COLO829 (cell line): Measurements from ENCODE around the gene AMACR.
"Not testable (repeated sequence)": the region's sequence is repeated elsewhere in the genome, so short reads cannot be mapped to it uniquely, and the experiment has no call there.

Source experiments
- DNase-seq: peaks from one replicate; pipeline ENCODE4 v3.0.0; 2012; ENCODE audit warnings: low spot score

Gene AMACR

DNA sequence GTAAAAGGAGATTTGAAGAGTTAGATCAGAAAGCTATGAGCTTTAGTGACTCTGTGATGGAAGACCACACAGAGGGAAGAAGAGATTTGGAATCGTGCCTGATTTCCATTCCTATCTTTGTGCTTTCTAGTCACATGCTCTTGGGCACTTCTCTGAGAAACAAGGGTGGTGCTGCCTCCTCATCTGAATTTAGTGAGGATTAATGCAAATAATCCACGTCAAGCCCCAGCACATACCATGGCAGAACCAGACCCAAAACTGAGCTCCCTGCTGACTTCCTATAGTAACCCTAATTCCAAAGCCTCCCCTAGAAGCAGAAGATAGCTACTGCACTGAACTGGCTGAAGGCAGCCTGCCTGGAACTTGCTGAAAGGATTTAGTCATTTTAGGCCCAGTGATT is 41.0 kb downstream of the AMACR start:
- DNase-seq, result no peak

DNA sequence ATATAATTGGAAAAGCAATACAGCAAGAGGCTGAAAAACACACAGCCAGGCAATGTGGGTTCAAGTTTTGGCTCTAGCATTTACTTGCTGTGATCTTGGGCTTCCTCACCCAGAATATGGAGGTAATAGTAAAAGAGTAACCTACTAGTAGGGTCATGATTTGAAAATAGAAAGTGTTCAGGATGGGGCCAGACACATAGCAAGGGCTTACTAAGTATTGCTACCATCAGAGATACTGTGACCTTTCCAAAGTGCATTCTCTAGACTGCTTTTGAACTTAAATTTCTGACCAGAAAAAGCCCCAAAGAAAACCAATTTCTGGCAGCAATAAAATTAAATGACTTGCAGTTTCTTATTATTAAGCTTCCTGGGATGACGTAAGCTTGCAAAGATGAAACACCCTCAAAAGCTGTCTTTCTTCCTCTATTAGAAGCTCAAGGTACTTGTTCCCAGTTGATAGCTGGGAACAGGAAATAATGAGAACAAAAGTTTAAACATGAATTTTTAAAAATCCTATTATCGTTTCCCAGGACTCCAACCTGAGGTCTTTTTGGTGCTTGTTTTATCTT is 43.6 kb downstream of the AMACR start:
- DNase-seq, result no peak

DNA sequence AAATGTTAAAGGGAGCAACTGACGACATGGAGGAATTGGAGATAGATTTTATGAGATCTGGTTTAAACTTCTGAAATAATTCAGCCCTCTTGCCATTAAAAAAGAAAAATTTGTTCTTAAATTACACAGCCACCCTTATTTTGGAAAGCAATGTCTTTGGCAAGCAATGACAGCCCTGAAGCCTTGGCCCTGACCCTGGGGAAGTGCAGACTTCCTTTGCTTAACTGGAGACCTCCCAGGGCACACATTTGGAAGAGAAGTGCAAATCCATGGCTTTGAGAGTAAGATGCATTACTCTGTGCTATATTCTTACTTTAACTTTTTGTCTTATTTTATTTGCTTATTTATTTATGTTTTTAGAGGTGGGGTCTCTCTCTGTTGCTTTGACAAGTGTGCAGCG is 49.7 kb downstream of the AMACR start:
- DNase-seq, result no peak

DNA sequence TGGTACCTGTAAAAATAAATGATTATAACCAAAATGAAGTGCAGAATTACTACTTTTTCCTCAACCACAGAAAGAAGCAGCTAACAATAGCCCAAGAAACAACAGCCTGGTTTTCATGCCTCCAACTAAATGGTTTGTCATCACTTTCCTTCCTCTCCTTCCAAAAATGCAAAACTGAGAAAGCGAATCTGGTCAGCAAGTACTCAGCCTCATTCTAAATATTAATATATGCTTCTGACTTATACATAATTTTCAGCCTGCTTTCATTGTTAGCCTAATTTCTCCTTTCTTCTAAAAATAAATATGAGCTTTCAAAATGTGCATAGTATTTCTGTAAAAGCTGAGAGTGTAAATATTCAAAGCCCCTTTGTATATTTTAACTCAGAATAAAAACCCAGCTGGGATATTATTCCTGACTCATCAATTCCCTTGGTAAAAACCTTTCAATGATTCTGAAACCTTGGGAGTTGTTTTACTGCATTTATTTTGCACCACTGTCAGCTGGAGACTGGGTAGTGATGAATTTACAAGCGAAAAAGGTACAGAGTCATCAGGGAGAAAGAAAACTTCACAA is 50.2 kb downstream of the AMACR start:
- no peak for DNase-seq

DNA sequence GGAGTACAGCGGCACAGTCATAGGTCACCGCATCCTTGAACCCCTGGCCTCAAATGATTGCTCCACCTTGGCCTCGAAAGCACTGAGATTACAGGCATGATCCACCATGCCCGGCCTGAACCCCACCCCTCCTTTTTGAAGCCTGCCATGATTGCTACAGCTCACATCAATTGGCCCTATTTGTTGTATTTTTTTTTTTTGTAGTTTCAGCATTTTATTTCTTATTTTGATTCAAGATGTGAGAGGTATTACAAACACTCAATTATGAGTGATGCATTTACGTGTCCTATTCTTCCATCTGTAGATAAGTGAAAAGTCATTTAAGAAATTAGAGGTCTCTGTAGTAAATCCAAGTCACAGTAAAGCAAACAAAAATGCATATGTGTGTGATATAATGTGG is 55.7 kb downstream of the AMACR start:
- DNase-seq, result not testable (repeated sequence)

DNA sequence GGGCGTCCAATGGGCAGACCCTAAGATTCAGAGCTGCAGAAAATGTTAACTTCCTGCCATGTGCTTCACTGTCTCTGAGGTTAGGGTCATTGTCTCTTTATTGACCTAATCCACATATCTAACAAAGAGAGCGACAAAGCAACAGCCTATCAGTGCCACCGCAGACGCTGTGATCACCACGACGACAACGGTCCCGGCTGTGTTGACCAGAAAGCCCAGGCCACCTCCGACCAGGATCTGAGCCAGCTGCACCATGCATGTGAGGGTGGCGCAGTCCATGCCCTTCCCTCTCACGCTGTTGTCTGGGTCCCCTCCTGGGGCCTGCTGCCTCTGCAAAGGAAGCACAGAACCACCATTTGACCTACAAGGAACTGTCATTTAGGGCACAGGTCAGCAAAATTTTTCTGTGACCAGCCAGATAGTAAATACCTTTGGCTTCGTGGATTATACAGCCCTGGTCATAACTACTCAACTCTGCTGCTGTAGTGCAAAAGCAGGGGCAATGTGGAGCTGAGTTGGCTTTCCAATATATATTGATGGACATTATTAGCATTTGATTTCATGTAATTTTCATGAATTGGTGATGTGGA is 63.2 kb downstream of the AMACR start:
- DNase-seq, result no peak

DNA sequence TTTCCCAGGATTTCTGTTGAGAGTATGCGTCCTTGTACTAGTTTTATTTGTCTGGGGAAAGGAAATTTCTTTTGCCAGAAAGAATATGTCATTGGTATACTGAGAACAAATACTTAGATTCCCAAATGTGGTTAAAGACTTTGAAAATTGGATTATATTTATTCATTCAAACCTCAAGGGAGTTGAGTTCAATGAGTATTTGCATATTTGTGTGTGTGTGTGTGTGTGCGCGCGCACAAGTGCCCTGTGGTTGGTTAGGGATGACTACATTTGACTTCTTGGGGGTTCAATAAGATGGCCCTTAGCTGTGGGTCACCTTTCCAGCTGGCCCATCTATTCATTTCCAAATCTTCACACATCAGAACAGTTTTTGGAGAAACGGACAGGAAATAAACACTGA is 66.8 kb downstream of the AMACR start:
- DNase-seq, result no peak

DNA sequence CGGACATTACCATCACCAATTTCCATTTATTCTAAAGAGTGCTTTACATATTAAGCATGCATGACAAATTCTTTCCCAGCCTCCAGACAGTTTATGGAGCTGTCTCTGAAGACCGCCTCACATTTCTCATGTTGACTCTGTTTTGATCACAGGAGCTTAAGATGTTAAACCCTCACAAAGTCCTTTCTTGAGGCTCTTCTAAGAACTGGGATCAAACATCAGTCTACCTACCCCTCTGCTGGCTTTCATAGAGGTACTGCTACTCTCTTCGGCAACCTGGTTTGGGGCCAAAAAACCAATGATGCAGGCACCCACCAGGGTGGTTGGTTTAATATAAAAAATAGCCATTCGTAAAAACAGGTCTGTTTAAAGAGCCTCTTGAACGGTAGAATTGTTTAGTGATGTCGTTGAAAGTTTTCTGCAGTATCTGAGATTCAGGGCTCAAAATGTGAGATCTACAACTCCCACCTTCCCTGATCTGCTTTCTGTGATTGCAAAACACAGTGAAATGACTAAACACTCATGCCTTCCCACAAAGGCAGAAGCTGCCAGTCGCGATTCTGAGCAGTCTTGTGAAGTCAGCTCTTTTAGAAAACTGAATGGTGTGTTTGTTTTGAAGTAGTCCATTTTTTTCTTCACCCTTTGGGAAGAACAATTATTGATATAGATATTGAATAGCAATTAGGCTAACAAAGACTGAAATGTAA is 68.1 kb downstream of the AMACR start:
- DNase-seq, result peak; percentile 13

DNA sequence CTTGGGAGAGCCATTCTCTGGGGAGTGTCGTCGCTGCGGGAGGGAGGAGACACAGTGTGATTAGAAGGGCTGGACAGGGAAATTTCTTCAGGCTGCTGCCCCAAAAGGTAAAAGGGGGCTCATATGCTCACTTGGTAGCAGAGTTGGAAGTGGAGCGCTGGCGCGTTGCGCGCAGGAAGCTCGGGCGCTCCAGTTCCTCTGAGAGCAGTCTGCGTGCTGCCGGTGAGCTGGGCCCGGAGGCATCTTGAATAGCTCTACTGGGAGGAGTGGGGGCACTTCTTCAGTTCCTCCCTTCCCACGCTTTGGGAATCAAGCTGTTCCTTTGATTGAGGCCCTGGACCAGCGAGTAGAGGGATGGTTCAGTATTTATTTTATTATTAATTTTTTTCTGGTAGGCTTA is 69.0 kb downstream of the AMACR start:
- DNase-seq, result no peak

DNA sequence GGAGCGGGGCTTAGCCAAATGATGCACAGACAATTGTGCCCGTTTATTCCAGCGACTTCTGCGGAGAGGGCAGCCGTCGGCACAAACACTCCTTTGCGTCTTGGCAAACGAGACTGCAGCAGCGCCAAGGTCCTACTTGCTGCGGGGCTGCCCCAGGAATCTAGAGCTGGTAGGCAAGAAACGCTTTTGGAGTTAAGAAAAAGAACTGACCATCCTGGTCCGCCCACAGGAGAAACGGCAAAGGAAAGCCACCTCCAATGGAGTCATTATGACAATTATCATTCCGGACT is 69.4 kb downstream of the AMACR start:
- DNase-seq, result no peak

DNA sequence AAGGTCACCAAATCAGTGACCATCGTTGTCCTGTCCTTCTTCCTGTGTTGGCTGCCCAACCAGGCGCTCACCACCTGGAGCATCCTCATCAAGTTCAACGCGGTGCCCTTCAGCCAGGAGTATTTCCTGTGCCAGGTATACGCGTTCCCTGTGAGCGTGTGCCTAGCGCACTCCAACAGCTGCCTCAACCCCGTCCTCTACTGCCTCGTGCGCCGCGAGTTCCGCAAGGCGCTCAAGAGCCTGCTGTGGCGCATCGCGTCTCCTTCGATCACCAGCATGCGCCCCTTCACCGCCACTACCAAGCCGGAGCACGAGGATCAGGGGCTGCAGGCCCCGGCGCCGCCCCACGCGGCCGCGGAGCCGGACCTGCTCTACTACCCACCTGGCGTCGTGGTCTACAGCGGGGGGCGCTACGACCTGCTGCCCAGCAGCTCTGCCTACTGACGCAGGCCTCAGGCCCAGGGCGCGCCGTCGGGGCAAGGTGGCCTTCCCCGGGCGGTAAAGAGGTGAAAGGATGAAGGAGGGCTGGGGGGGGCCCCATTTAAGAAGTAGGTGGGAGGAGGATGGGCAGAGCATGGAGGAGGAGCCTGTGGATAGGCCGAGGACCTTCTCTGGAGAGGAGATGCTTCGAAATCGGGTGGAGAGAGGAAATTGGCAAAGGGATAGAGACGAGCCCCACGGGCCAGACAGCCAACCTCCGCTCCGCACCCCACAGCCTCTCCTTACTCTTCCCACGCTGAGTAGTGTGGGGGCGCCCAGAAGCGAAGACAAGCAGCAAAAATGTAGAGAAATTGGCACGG is 69.9 kb downstream of the AMACR start:
- no peak for DNase-seq

DNA sequence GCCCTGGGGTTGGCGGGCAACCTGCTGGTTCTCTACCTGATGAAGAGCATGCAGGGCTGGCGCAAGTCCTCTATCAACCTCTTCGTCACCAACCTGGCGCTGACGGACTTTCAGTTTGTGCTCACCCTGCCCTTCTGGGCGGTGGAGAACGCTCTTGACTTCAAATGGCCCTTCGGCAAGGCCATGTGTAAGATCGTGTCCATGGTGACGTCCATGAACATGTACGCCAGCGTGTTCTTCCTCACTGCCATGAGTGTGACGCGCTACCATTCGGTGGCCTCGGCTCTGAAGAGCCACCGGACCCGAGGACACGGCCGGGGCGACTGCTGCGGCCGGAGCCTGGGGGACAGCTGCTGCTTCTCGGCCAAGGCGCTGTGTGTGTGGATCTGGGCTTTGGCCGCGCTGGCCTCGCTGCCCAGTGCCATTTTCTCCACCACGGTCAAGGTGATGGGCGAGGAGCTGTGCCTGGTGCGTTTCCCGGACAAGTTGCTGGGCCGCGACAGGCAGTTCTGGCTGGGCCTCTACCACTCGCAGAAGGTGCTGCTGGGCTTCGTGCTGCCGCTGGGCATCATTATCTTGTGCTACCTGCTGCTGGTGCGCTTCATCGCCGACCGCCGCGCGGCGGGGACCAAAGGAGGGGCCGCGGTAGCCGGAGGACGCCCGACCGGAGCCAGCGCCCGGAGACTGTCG is 70.7 kb downstream of the AMACR start:
- no peak for DNase-seq

DNA sequence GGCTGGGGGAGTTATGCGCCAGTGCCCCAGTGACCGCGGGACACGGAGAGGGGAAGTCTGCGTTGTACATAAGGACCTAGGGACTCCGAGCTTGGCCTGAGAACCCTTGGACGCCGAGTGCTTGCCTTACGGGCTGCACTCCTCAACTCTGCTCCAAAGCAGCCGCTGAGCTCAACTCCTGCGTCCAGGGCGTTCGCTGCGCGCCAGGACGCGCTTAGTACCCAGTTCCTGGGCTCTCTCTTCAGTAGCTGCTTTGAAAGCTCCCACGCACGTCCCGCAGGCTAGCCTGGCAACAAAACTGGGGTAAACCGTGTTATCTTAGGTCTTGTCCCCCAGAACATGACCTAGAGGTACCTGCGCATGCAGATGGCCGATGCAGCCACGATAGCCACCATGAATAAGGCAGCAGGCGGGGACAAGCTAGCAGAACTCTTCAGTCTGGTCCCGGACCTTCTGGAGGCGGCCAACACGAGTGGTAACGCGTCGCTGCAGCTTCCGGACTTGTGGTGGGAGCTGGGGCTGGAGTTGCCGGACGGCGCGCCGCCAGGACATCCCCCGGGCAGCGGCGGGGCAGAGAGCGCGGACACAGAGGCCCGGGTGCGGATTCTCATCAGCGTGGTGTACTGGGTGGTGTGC is 71.4 kb downstream of the AMACR start, which contains the start of gene RXFP3:
Gene RXFP3 (plus strand): TSS at position 6 of the 636 bp plus-strand sequence. CDS start 355 bp downstream, at position 361.
- DNase-seq, result no peak
